ENCODE measurements around the gene HOXB4. TPM values are rescaled to one million over a fixed set of nuclear protein-coding genes. Genes with fewer than 3 reads are reported as not detected.

HOXB4 gene
- total and polyA plus RNA-seq, 10 of the 15 experiments (the other 5 are each of a cell fraction or from before 2014, with no cell fraction given): 0.35 to 5.8 (median 3.0) TPM

GRCh38 chr17:48623583-48623982, 45.4 kb upstream of the HOXB4 start (continued):
- TF ChIP-seq RELB (IDR thresholded peaks at IDR 0.05; ENCODE audit: low read depth) (no peak), NFIC (IDR thresholded peaks at IDR 0.05; ENCODE audit: low read depth, low read length) (no peak)

GRCh38 chr17:48622857-48623256, 44.7 kb upstream of the HOXB4 start:
- Histone ChIP-seq H3K27me3 (replicated peaks in 1 of 2; ENCODE audit: control insufficient read depth in 2 of 2, insufficient read depth in 2 of 2, low read length in 1 of 2) (peaks cover 38 to 56% of the 10 kb centered on the region in 2 experiments), H3K27ac (ENCODE audit: control insufficient read depth, insufficient read depth) (no peak overlapping the region), H3K4me2 (ENCODE audit: control insufficient read depth, insufficient read depth) (no peak overlapping the region), H3K4me1 (ENCODE audit: control insufficient read depth, insufficient read depth, low read length) (no peaks in the 10 kb centered on the region), H3K9me3 (replicated peaks; ENCODE audit: control insufficient read depth, insufficient read depth, low read length) (no peaks in the 10 kb centered on the region), H2AFZ (ENCODE audit: control insufficient read depth, low read depth, low read length) (no peak overlapping the region), H3K36me3 (ENCODE audit: control insufficient read depth in 2 of 2, insufficient read depth in 2 of 2, low read length in 1 of 2) (no peaks in the 10 kb centered on the region), H4K20me1 (ENCODE audit: control insufficient read depth, insufficient read depth) (no peaks in the 10 kb centered on the region), H3K9ac (ENCODE audit: control insufficient read depth, insufficient read depth, low read length) (no peak overlapping the region), H3K4me3 (no peak overlapping the region), H3K79me2 (ENCODE audit: control insufficient read depth, insufficient read depth, low read length) (no peaks in the 10 kb centered on the region)
- SMC1A ChIA-PET (ENCODE audit: uncharacterized antibody, unreplicated experiment): interaction anchor here (1.8 kb wide), 1 partner anchor 22 kb away, joined by 7 read pairs; no protein-coding TSS in a partner anchor
- ATAC-seq (no peak), DNase-seq (ENCODE audit: low read depth, low spot score) (no peak), FAIRE-seq (no peak)
- in situ Hi-C loops (cut with MboI): loop anchor here (10.0 kb wide), 1 partner anchor 778 kb away; the partner anchor contains the start of gene SCRN2
- 78% methylated on average over 11 of the region's 11 CpGs for WGBS (ENCODE audit: insufficient coverage, insufficient replicate concordance, low lambda C conversion rate, missing lambda C conversion rate)
- intact Hi-C loops (cut with micrococcal nuclease; ENCODE audit: unreplicated experiment): no loop called here
- RAD21 ChIA-PET (ENCODE audit: unreplicated experiment): interaction anchor here (1.0 to 1.6 kb wide), 3 partner anchors 10 to 511 kb away, joined by 3 to 8 read pairs (median 4); no protein-coding TSS in a partner anchor
- CTCF ChIA-PET: interaction anchor here (1.3 to 3.7 kb wide), 4 partner anchors 13 to 543 kb away, joined by 3 to 15 read pairs (median 6); no protein-coding TSS in a partner anchor
- TF ChIP-seq HDGF (IDR thresholded peaks at IDR 0.05) (no peak), POLR2AphosphoS2 (IDR thresholded peaks at IDR 0.05; ENCODE audit: low read depth, low read length) (no peak), STAT3 (IDR thresholded peaks at IDR 0.05; ENCODE audit: low read depth, low read length) (no peak), TCF7 (IDR thresholded peaks at IDR 0.05; ENCODE audit: borderline replicate concordance) (no peak)
- BruUV-seq (replicated peaks): no TSS peak
- POLR2A ChIA-PET: interaction anchor here (1.8 kb wide), 1 partner anchor 13 kb away, joined by 5 read pairs; no protein-coding TSS in a partner anchor

All from GM12878 (cell line).